HG03460 (cell line): ENCODE results near the gene PARP8.

Experiments used
- ATAC-seq: cut with Tn5 transposase; IDR thresholded peaks from one replicate; pipeline ENCODE4 v1.9.1; 2021; ENCODE audit not compliant: unreplicated experiment

The PARP8 gene

GRCh38 chr5:50889790-50890189 is 223.4 kb downstream of the PARP8 start:
- ATAC-seq = no peak
